HEK293T (cell line): ENCODE measurements around the gene HYAL2.

Experiments used
- BHLHE40 ChIP-seq: fragments of 450-650 bp; IDR thresholded peaks from 2 replicates; pipeline ENCODE4 v1.6.1; 2016; ENCODE audit warnings: mild to moderate bottlenecking, moderate library complexity, borderline replicate concordance
- CTBP1 ChIP-seq: fragments of 450-650 bp; IDR thresholded peaks from 2 replicates; pipeline ENCODE4 v1.6.1; 2016; ENCODE audit warnings: borderline replicate concordance
- FOXA1 ChIP-seq: fragments of 450-650 bp; IDR thresholded peaks from 2 replicates; pipeline ENCODE4 v1.6.1; 2016; ENCODE audit warnings: mild to moderate bottlenecking
- FOXK2 ChIP-seq: fragments of 450-650 bp; IDR thresholded peaks from 2 replicates; pipeline ENCODE4 v1.6.1; 2016; ENCODE audit warnings: mild to moderate bottlenecking
- FOXM1 ChIP-seq: fragments of 450-650 bp; IDR thresholded peaks from 2 replicates; pipeline ENCODE4 v1.6.1; 2017; ENCODE audit warnings: mild to moderate bottlenecking, borderline replicate concordance
- HDGF ChIP-seq: fragments of 450-650 bp; IDR thresholded peaks from 2 replicates; pipeline ENCODE4 v1.6.1; 2017; ENCODE audit warnings: antibody characterized with exemption, borderline replicate concordance
- LEF1 ChIP-seq: fragments of 450-650 bp; IDR thresholded peaks from 2 replicates; pipeline ENCODE4 v1.6.1; 2017; ENCODE audit warnings: mild to moderate bottlenecking, borderline replicate concordance
- SP1 ChIP-seq: fragments of 450-650 bp; IDR thresholded peaks from 2 replicates; pipeline ENCODE4 v1.6.1; 2017
- SUZ12 ChIP-seq: fragments of 450-650 bp; IDR thresholded peaks from 2 replicates; pipeline ENCODE4 v1.6.1; 2016; ENCODE audit warnings: mild to moderate bottlenecking
- TARDBP ChIP-seq: fragments of 450-650 bp; IDR thresholded peaks from 2 replicates; pipeline ENCODE4 v1.6.1; 2016
- ZNF384 ChIP-seq: fragments of 450-650 bp; IDR thresholded peaks from 2 replicates; pipeline ENCODE4 v1.6.1; 2016

DNA sequence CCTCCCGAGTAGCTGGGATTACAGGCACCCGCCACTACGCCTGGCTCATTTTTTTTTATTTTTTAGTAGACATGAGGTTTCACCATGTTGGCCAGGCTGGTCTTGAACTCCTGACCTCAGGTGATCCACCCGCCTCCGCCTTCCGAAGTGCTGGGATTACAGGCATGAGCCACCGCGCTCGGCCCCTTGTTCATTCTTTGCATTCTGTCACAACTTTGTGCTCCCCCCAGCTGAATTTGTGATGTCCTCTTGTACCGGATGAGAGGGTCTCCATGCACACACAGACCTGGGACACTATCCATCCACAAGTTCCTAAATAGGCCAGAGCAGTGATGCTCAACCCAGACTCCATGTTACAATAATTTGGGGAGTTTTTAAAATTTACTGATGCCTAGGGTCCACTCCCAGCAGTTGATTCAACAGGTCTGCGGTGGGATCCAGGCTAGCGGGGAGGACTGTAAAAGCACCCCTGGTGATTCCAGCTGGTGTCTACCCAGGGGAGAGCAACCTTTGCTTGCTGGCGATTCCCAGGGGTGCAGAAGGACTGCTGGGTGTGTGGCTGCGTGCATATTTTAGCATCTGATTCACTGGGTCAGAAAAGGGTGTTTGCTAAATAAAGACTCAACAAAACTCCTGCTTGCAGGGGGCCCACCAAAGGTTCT, 17.1 kb upstream of the HYAL2 start:
- TF ChIP-seq FOXA1 (no peak), FOXK2 (no peak), CTBP1 (no peak), HDGF (no peak), SP1 (no peak), FOXM1 (no peak), SUZ12 (no peak), TARDBP (no peak), BHLHE40 (no peak), LEF1 (no peak), ZNF384 (no peak)
